ENCODE results near the gene PAFAH1B1. TPM values are rescaled to one million over a fixed set of nuclear protein-coding genes. Genes with fewer than 3 reads are reported as not detected.

PAFAH1B1 gene
- total and polyA plus RNA-seq, 12 donors = 42.4 to 166 (median 96.3) TPM

DNA sequence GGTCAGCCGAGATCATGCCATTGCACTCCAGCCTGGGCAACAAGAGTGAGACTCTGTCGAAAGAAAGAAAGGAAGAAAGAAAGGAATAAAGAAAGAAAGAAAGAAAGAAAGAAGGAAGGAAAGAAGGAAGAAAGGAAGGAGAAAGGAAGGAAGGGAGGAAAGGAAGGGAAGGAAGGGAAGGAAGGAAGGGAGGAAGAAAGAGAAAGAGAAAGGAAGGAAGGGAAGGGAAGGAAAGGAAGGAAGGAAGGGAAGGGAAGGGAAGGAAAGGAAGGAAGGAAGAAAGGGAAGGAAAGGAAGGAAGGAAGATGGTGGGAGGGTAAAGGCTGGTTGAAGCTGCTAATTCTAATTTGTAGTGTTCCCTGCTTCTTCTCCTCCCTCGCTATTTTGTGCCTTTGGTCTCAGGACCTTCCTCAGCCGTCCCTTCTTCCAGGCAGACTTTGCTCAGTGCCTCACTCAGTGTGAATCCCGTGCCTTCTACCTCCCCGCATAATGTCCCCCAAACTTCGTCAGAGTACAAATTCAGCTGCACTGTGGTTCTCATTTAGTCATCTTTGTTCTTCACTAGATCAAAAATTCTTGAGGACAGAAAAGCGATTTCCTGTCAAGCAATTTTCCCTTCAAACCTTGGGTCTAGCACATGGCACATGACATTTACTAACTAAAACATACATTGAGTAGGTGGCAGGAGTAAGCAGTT is 31.1 kb upstream of the PAFAH1B1 start:
- H3K4me3 ChIP-seq = no peak overlapping the region
- H3K9me3 ChIP-seq (replicated peaks in 1 of 3) = no peaks in the 10 kb centered on the region
- no peak overlapping the region for H3K27ac ChIP-seq
- H3K27me3 ChIP-seq = no peaks in the 10 kb centered on the region
- H3K36me3 ChIP-seq (replicated peaks in 1 of 2) = no peaks in the 10 kb centered on the region
- TF ChIP-seq, protein P1, sequence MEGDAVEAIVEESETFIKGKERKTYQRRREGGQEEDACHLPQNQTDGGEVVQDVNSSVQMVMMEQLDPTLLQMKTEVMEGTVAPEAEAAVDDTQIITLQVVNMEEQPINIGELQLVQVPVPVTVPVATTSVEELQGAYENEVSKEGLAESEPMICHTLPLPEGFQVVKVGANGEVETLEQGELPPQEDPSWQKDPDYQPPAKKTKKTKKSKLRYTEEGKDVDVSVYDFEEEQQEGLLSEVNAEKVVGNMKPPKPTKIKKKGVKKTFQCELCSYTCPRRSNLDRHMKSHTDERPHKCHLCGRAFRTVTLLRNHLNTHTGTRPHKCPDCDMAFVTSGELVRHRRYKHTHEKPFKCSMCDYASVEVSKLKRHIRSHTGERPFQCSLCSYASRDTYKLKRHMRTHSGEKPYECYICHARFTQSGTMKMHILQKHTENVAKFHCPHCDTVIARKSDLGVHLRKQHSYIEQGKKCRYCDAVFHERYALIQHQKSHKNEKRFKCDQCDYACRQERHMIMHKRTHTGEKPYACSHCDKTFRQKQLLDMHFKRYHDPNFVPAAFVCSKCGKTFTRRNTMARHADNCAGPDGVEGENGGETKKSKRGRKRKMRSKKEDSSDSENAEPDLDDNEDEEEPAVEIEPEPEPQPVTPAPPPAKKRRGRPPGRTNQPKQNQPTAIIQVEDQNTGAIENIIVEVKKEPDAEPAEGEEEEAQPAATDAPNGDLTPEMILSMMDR (IDR thresholded peaks at IDR 0.05) = no peak
- TF ChIP-seq POLR2A (IDR thresholded peaks at IDR 0.05) = no peak
- intact Hi-C loops (cut with DNase I) = no loop called here
- no peaks in the 10 kb centered on the region for H3K4me1 ChIP-seq (replicated peaks in 1 of 2)
- DNase-seq = no peak
- WGBS, 4 donors = 74 to 90% (median 81%) methylated on average over 8 of the region's 8 CpGs

DNA sequence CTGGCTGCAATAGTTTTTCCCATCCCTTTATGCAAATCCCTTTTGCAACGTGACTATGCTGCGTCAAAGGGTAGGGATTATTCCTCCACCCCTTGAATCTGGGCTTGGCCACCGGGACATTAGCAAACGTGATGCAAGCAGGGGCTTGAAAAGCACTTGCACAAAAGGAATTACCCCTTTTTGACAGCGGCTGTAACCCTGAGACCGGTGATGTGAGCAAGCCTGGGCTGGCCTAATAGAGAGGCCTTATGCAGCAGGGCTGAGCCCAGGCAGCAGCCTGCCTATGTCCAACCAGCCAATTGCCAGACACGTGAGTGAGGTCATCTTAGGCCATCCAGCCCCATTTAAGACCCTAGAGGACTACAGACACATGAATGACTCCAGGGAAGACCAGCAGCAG is 30.4 kb upstream of the PAFAH1B1 start:
- no peak overlapping the region for H3K4me3 ChIP-seq
- H3K4me1 ChIP-seq (replicated peaks in 1 of 2) = no peaks in the 10 kb centered on the region
- no peaks in the 10 kb centered on the region for H3K27me3 ChIP-seq
- H3K27ac ChIP-seq = no peak overlapping the region
- WGBS, 4 donors = 65 to 85% (median 75%) methylated on average over 5 to 7 of the region's 7 CpGs
- DNase-seq = no peak
- TF ChIP-seq POLR2A (IDR thresholded peaks at IDR 0.05) = no peak
- TF ChIP-seq, protein P1 (IDR thresholded peaks at IDR 0.05) = no peak
- H3K9me3 ChIP-seq (replicated peaks in 1 of 3) = no peaks in the 10 kb centered on the region
- intact Hi-C loops (cut with DNase I) = no loop called here
- H3K36me3 ChIP-seq (replicated peaks in 1 of 2) = no peaks in the 10 kb centered on the region

DNA sequence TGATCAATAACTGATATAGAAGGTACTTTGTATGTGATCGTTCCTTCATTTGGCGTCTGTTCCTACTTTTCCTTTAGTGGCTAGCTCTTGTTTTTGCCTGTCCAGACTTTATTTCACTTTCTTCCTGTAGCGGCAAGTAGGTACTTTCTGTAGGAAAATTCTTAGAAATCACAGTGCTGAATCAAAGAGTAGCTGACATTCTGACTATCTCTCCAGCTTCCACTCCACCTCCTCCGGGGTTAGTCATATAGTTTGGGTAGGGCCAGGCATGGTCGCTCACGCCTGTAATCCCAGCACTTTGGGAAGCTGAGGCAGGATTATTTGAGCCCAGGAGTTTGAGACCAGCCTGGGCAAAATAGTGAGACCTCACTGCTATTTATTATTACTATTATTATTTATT is 29.9 kb upstream of the PAFAH1B1 start:
- no peaks in the 10 kb centered on the region for H3K27me3 ChIP-seq
- H3K4me3 ChIP-seq = no peak overlapping the region
- H3K9me3 ChIP-seq (replicated peaks in 1 of 3) = no peaks in the 10 kb centered on the region
- DNase-seq = no peak
- TF ChIP-seq, protein P1 (IDR thresholded peaks at IDR 0.05) = no peak
- TF ChIP-seq POLR2A (IDR thresholded peaks at IDR 0.05) = no peak
- no peak overlapping the region for H3K27ac ChIP-seq
- intact Hi-C loops (cut with DNase I) = no loop called here
- H3K36me3 ChIP-seq (replicated peaks in 1 of 2) = no peaks in the 10 kb centered on the region
- 76 to 93% (median 90%) methylated on average over 6 of the region's 6 CpGs for WGBS, 4 donors
- H3K4me1 ChIP-seq (replicated peaks in 1 of 2) = no peaks in the 10 kb centered on the region

DNA sequence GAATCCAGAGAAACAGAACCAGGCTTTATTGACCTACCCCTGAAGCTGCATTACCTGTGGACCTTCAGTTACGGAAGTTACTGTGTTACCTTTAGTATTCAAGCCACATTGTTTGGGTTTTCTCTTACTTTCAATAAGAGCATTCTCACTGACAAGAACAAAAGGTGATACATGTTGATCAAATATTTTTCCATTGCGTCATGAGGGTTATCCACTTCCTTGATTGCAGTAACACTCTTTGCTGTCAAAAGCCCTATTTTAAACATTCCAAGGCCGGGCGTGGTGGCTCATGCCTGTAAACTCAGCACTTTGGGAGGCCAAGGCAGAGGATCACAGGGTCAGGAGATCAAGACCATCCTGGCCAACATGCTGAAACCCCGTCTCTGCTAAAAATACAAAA is 28.6 kb upstream of the PAFAH1B1 start:
- intact Hi-C loops (cut with DNase I) = no loop called here
- no peaks in the 10 kb centered on the region for H3K36me3 ChIP-seq (replicated peaks in 1 of 2)
- H3K4me3 ChIP-seq = no peak overlapping the region
- no peaks in the 10 kb centered on the region for H3K4me1 ChIP-seq (replicated peaks in 1 of 2)
- TF ChIP-seq, protein P1 (IDR thresholded peaks at IDR 0.05) = no peak
- no peak for TF ChIP-seq POLR2A (IDR thresholded peaks at IDR 0.05)
- DNase-seq = no peak
- H3K27ac ChIP-seq = no peak overlapping the region
- WGBS, 4 donors = 75 to 89% (median 80%) methylated on average over 5 of the region's 5 CpGs
- no peaks in the 10 kb centered on the region for H3K9me3 ChIP-seq (replicated peaks in 1 of 3)
- H3K27me3 ChIP-seq = no peaks in the 10 kb centered on the region

All from adrenal gland (tissue), 12 donors.